GM20000 (cell line): ENCODE results near the gene ZFAND3.

ENCODE experiments used
- DNase-seq: peaks from one replicate; pipeline ENCODE4 v3.0.0; 2012; ENCODE audit warnings: low spot score
- TF ChIP-seq, protein P1 (sequence below): IDR thresholded peaks from 2 replicates; pipeline ENCODE4 v1.5.1; 2012; ENCODE audit warnings: mild to moderate bottlenecking, control low read depth; ENCODE audit errors: extremely low read depth, missing control alignments

The ZFAND3 gene

DNA sequence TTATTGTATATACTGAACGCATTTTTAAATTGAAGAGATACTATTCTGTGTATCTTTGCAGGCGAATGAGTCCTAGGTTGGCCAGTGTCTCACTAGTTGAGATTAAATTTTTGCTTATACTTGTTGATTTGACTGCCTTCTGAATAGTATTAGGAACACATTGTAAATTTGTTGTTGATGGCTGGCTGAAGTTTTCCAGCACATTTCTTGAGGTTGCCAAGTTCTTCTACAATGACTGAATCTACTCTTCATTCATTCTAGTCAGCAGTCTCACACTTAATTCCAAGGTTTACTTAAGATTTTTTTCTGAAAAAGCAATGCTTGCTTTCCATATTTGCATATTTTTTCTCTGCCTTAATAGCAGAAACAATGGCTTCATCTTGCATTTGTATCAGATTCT, 151.7 kb downstream of the ZFAND3 start:
- TF ChIP-seq, protein P1, sequence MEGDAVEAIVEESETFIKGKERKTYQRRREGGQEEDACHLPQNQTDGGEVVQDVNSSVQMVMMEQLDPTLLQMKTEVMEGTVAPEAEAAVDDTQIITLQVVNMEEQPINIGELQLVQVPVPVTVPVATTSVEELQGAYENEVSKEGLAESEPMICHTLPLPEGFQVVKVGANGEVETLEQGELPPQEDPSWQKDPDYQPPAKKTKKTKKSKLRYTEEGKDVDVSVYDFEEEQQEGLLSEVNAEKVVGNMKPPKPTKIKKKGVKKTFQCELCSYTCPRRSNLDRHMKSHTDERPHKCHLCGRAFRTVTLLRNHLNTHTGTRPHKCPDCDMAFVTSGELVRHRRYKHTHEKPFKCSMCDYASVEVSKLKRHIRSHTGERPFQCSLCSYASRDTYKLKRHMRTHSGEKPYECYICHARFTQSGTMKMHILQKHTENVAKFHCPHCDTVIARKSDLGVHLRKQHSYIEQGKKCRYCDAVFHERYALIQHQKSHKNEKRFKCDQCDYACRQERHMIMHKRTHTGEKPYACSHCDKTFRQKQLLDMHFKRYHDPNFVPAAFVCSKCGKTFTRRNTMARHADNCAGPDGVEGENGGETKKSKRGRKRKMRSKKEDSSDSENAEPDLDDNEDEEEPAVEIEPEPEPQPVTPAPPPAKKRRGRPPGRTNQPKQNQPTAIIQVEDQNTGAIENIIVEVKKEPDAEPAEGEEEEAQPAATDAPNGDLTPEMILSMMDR = no peak
- DNase-seq = no peak

DNA sequence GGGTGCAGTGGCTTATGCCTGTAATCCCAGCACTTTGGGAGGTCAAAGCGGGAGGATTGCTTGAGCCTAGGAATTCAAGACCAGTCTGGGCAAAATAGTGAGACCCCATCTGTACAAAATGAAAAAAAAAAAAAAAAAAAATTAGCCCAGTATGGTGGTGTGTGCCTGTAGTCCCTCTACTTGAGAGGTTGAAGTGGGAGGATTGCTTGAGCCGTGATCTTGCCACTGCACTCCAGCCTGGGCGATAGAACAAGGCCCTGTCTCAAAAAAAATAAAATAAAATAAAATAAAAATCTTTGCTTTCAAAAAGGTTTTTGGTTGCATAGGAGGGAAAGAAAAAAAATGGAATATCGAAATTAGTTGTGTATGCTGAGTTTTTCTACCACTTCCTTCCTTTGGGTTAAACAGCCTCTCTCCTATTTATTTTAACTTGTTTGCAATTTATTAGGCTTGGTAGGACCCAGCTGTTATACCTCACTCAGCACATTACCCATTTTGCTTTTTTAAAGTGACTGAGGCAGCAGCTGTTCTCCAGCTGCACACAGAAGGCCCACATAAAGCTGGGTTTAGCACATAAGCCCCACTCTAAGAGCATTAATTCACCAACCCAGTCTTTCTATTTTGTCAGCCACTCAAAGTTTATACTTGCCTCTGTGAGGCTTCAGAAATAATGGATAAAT, 152.3 kb downstream of the ZFAND3 start:
- TF ChIP-seq, protein P1 = no peak
- no peak for DNase-seq

DNA sequence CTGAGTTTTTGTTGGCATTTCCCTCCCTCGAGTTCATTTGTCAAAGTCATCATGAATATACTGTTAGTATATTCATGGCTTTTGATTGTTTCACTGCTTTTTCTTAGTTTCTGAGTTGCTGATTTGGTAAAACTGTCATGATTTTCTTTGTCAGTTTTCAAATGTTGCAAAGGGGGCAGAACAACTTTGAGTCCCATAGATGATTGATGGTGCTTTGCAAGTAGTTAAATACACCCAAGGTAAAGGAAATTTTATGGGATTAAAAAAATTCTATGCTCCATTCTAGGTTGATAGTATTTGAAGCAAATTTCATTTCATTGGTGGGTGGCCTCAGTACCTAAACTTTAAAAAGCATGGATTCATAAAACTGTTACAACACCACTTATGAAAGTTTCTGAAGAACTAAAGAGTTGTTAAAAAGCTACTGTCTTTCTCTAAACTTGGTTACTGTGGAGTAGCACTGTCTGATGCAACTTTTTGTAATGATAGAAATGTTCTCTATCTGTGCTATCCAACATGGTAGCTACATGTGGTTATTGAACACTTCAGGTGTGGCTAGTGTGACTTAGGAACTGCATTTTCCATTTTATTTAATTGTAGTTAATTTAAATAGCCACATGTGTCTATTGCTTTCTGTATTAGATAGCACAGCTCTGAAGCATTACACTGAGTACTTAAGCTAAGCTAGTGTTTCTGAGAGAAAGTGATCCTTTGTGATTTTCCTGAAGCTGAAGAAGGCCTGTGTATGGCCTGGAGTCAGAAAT, 153.6 kb downstream of the ZFAND3 start:
- TF ChIP-seq, protein P1 = no peak
- DNase-seq = no peak

DNA sequence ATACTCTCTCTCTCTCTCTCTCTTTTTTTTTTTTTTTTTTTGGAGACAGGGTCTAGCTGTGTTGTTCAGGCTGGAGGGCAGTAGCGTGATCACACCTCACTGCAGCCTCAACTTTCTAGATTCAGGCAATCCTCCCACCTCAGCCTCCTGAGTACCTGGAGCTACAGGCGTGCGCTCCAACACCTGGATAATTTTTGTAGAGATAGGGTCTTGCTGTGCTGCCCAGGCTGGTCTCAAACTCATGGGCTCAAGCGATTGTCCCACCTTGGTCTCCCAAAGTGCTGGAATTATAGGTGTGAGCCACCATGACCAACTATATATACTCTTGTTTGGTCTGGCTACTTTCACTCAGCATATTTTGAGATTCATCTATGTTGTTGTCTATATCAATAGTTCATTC, 154.9 kb downstream of the ZFAND3 start:
- DNase-seq = no peak

DNA sequence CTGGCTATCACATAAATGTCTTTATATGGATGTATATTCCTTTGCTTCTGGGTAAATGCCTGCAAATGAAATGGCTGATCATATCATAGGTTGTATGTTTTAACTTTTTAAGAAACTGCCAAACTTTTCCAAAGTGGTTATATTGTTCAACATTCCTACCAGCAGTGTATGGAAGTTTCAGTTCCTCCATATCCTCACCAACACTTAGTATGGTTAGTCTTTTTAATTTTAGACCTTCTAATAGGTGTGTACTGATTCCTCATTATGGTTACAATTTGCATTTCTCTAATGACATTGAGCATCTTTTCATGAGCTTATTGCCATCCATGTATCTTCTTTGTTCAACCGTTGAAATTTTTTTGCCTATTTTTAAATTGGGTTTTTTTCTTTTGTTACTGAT, 155.4 kb downstream of the ZFAND3 start:
- DNase-seq = no peak
- TF ChIP-seq, protein P1 = no peak

More for the DNA sequence above, 154.9 kb downstream of the ZFAND3 start:
- TF ChIP-seq, protein P1 = no peak

DNA sequence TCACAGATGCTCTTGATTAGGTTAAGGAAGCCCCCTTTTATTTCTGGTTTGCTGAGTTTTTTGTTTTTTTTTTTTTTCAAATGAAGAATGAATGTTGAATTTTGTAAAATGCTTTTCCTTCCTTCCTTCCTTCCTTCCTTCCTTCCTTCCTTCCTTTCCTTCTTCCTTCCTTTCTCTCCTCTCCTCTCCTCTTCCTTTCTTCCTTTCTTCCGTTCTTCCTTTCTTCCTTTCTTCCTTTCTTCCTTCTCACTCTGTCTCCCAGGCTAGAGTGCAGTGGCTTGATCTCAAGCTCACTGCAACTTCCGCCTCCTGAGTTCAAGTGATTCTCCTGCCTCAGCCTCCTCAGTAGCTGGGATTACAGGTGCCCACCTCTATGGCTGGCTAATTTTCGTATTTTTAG, 158.2 kb downstream of the ZFAND3 start:
- TF ChIP-seq, protein P1 = no peak
- DNase-seq = no peak
